Astrocyte (in vitro differentiated cells and primary cell): ENCODE results near the gene FCER2. TPM values are rescaled to one million over a fixed set of nuclear protein-coding genes. Genes with fewer than 3 reads are reported as not detected.

Source experiments
- DNase-seq: peaks from one replicate; pipeline ENCODE4 v3.0.0-alpha.2; 2010; ENCODE audit warnings: low read depth
- FAIRE-seq: peaks from 2 replicates; lab custom pipeline; 2011; peaks lifted over from hg19 to GRCh38; lab: Jason Lieb, UNC
- H2AFZ ChIP-seq: 2 replicates; pipeline ENCODE4 v1.6.0; 2012; ENCODE audit warnings: low read depth, low read length, inconsistent platforms
- H3K27ac ChIP-seq: 2 replicates; pipeline ENCODE4 v1.5.1; 2011; ENCODE audit warnings: low read depth, low read length, inconsistent platforms
- H3K27me3 ChIP-seq: 2 replicates; pipeline ENCODE4 v1.6.0; 2011; ENCODE audit warnings: low read length, inconsistent platforms; ENCODE audit not compliant: insufficient read depth
- H3K36me3 ChIP-seq: 2 replicates; pipeline ENCODE4 v1.5.1; 2011; ENCODE audit warnings: low read length, inconsistent platforms; ENCODE audit not compliant: insufficient read depth
- H3K4me1 ChIP-seq: 2 replicates; pipeline ENCODE4 v1.5.1; 2011; ENCODE audit warnings: low read length, inconsistent platforms; ENCODE audit not compliant: insufficient read depth
- H3K4me2 ChIP-seq: 2 replicates; pipeline ENCODE4 v1.6.0; 2012; ENCODE audit warnings: low read length, inconsistent platforms
- H3K4me3 ChIP-seq: 2 replicates; pipeline ENCODE4 v1.5.1; 2011; ENCODE audit warnings: low read depth, mild to moderate bottlenecking, low read length, inconsistent platforms; ENCODE audit not compliant: insufficient read depth
- H3K79me2 ChIP-seq: 2 replicates; pipeline ENCODE4 v1.6.0; 2012; ENCODE audit warnings: mild to moderate bottlenecking, low read length, inconsistent platforms; ENCODE audit not compliant: insufficient read depth
- H3K9ac ChIP-seq: 2 replicates; pipeline ENCODE4 v1.6.0; 2012; ENCODE audit warnings: mild to moderate bottlenecking, low read length, inconsistent platforms
- H3K9me3 ChIP-seq: 2 replicates; pipeline ENCODE4 v1.5.1; 2012; ENCODE audit warnings: low read depth, mild to moderate bottlenecking, low read length, inconsistent platforms; ENCODE audit not compliant: insufficient read depth
- H4K20me1 ChIP-seq: 2 replicates; pipeline ENCODE4 v1.6.0; 2012; ENCODE audit warnings: low read length, inconsistent platforms; ENCODE audit not compliant: insufficient read depth
- H3K27ac Mint-ChIP-seq: one replicate; pipeline ENCODE4 v1.8.0; 2021; ENCODE audit warnings: mild to moderate bottlenecking, mixed read lengths; ENCODE audit not compliant: unreplicated experiment
- H3K27me3 Mint-ChIP-seq: one replicate; pipeline ENCODE4 v1.8.0; 2021; ENCODE audit warnings: low read depth, mixed read lengths; ENCODE audit not compliant: unreplicated experiment
- H3K36me3 Mint-ChIP-seq: one replicate; pipeline ENCODE4 v1.8.0; 2021; ENCODE audit warnings: low read depth, mixed read lengths; ENCODE audit not compliant: unreplicated experiment
- H3K4me1 Mint-ChIP-seq: one replicate; pipeline ENCODE4 v1.8.0; 2021; ENCODE audit warnings: low read depth, mixed read lengths; ENCODE audit not compliant: unreplicated experiment
- H3K4me3 Mint-ChIP-seq: one replicate; pipeline ENCODE4 v1.8.0; 2021; ENCODE audit warnings: mild to moderate bottlenecking, moderate library complexity, mixed read lengths; ENCODE audit not compliant: unreplicated experiment
- H3K9me3 Mint-ChIP-seq: one replicate; pipeline ENCODE4 v1.8.0; 2021; ENCODE audit warnings: mild to moderate bottlenecking, mixed read lengths; ENCODE audit not compliant: unreplicated experiment
- CTCF ChIP-seq: IDR thresholded peaks from 2 replicates; pipeline ENCODE4 v1.5.1; 2011; ENCODE audit warnings: low read depth, mild to moderate bottlenecking, inconsistent platforms, low read length, moderate library complexity; ENCODE audit not compliant: insufficient read depth
- EZH2 ChIP-seq: IDR thresholded peaks from 2 replicates; pipeline ENCODE4 v1.6.1; 2012; ENCODE audit warnings: mild to moderate bottlenecking, low read length, inconsistent platforms; ENCODE audit not compliant: insufficient read depth
- total RNA-seq: library from RNA; stranded (reverse); gene quantifications from 2 replicates; pipeline ENCODE4 v1.2.1, GENCODE V29; 2021

Gene FCER2
- total RNA-seq, 1 donor from 2014 or later: not detected

DNA sequence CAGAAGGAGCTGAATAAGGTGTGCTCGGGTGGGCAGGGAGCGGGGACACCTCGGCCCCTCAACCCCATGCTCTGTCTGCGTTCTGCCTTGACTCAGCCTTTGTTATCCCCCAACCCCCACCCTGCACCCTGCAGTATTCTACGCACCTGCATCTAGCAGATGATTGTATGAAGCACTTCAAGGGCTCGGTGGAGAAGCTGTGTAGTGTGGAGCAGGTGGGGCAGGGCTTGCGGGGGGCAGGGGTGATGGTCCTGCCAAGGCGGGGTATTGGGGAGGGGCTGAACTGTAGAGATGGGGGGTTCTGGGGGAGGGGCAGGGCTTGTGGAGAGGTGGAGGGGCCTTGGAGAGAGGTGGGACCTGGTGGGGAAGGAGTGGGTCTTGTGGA, 58.9 kb downstream of the FCER2 start:
- no peak overlapping the region for H3K9ac ChIP-seq
- DNase-seq: no peak
- H3K27me3 Mint-ChIP-seq: no peaks in the 10 kb centered on the region

GRCh38 chr19:7642295-7643030, 59.5 kb downstream of the FCER2 start:
- no peak overlapping the region for H3K4me3 ChIP-seq
- no peak for FAIRE-seq
- no peak overlapping the region for H3K9ac ChIP-seq
- no peaks in the 10 kb centered on the region for H3K9me3 Mint-ChIP-seq
- TF ChIP-seq CTCF (no peak), EZH2 (no peak)
- H3K27ac ChIP-seq: no peak overlapping the region
- no peak for DNase-seq
- no peaks in the 10 kb centered on the region for H3K36me3 ChIP-seq
- H3K9me3 ChIP-seq: peaks cover 5% of the 10 kb centered on the region
- H3K4me2 ChIP-seq: no peak overlapping the region
- no peaks in the 10 kb centered on the region for H4K20me1 ChIP-seq
- no peaks in the 10 kb centered on the region for H3K79me2 ChIP-seq
- H3K4me1 ChIP-seq: no peaks in the 10 kb centered on the region
- no peaks in the 10 kb centered on the region for H3K4me1 Mint-ChIP-seq
- H3K27ac Mint-ChIP-seq: no peak overlapping the region
- H3K36me3 Mint-ChIP-seq: peaks cover 1% of the 10 kb centered on the region
- H3K27me3 Mint-ChIP-seq: no peaks in the 10 kb centered on the region
- H3K4me3 Mint-ChIP-seq: no peak overlapping the region
- H2AFZ ChIP-seq: no peak overlapping the region
- H3K27me3 ChIP-seq: peaks cover 2% of the 10 kb centered on the region

More for the DNA sequence above, 58.9 kb downstream of the FCER2 start:
- FAIRE-seq: no peak
- Mint-ChIP-seq H3K9me3 (no peaks in the 10 kb centered on the region), H3K4me1 (no peaks in the 10 kb centered on the region), H3K4me3 (no peak overlapping the region), H3K27ac (no peak overlapping the region), H3K36me3 (peaks cover 1% of the 10 kb centered on the region)
- TF ChIP-seq EZH2 (no peak), CTCF (no peak)
- Histone ChIP-seq H3K9me3 (peaks cover 5% of the 10 kb centered on the region), H3K27me3 (peaks cover 2% of the 10 kb centered on the region), H3K36me3 (no peaks in the 10 kb centered on the region), H3K4me3 (no peak overlapping the region), H3K4me2 (no peak overlapping the region), H3K4me1 (no peaks in the 10 kb centered on the region), H4K20me1 (no peaks in the 10 kb centered on the region), H3K27ac (no peak overlapping the region), H2AFZ (no peak overlapping the region), H3K79me2 (no peaks in the 10 kb centered on the region)
